SK-N-SH treated with all-trans-retinoic acid at 6 μM for 48 hours (cell line): ENCODE measurements around the gene COMMD3.

ENCODE experiments used
- ATAC-seq: fragments of 200-7000 bp; cut with Tn5 transposase; 3 replicates; pipeline ENCODE4 v1.9.1; 2020; ENCODE audit warnings: mild to moderate bottlenecking, moderate library complexity
- BACH2 ChIP-seq: fragments of 250-450 bp; sonication (Bioruptor Pico); IDR thresholded peaks from 2 replicates; pipeline ENCODE4 v1.9.0; 2021; ENCODE audit warnings: mild to moderate bottlenecking, borderline replicate concordance
- TOX ChIP-seq: fragments of 250-450 bp; sonication (Bioruptor Pico); IDR thresholded peaks from 2 replicates; pipeline ENCODE4 v1.8.0; 2021; ENCODE audit warnings: mild to moderate bottlenecking, moderate library complexity, borderline replicate concordance
- ZC3H10 ChIP-seq: fragments of 250-450 bp; sonication (Bioruptor Pico); IDR thresholded peaks from 2 replicates; pipeline ENCODE4 v1.5.1; 2021; ENCODE audit warnings: mild to moderate bottlenecking, moderate library complexity
- ZFP3 ChIP-seq: fragments of 250-450 bp; sonication (Bioruptor Pico); IDR thresholded peaks from 2 replicates; pipeline ENCODE4 v1.5.0; 2020; ENCODE audit warnings: mild to moderate bottlenecking, moderate library complexity
- ZNF70 ChIP-seq: fragments of 450-650 bp; formaldehyde crosslinking; IDR thresholded peaks from 2 replicates; pipeline ENCODE4 v1.5.0; 2020; ENCODE audit warnings: mild to moderate bottlenecking, moderate library complexity
- TF ChIP-seq, protein P1 (sequence below): fragments of 250-450 bp; sonication (Bioruptor Pico); IDR thresholded peaks from 2 replicates; pipeline ENCODE4 v1.5.0; 2020; ENCODE audit warnings: mild to moderate bottlenecking, moderate library complexity
- TF ChIP-seq, protein P2 (sequence below): fragments of 250-450 bp; sonication (Bioruptor Pico); IDR thresholded peaks from 2 replicates; pipeline ENCODE4 v1.8.0; 2020; ENCODE audit warnings: mild to moderate bottlenecking, moderate library complexity, borderline replicate concordance

COMMD3 gene

DNA sequence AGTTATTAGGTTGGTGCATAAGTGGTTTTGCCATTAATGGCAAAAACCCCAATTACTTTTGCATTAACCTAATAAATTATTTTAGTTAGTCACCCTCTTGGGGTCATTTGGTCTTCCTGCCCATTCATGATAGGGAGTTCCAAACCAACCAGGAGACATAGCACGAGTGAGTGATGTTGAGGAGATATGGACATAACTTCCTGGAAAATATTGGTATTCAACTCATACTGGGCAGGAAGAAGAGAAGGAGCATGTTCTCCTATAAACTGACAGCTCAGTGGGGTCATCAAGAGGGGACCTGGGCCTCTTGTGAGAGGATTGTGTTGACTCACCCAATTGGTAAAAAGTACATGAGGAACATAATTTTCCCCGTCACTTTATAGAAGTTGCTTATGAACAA lies 52.8 kb downstream of the COMMD3 start:
- no peak for ATAC-seq
- TF ChIP-seq ZFP3 (CRISPR knock-in tag) = no peak

DNA sequence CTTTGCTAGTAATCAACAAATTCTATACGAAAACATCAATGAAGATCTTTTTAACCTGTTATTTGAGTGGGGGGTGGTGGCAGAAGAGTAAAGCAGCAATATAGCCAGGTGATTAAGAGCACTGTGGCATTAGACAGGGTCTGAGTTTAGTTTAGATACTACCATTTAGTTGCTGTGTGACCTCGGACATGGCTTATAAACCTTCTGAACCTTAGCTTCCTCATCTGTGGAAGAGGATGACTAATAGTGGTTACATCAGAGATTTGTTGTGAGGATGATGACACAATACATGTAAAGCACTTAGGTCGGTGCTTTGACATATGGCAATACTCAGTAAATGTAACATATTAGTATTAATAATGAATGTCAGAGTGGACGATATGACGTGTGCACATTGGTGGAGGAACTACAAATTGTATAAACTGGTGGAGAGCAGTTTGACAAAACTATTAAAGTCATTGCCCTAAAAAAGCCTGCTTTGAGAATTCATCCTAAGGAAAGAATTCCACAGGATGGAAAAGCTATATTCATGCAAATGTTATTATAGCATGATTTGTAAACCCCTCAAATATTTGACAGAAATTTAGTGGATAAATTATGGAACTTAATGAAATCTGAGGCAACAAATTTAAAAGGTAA lies 53.4 kb downstream of the COMMD3 start:
- no peak for ATAC-seq

More for the DNA sequence above, 53.4 kb downstream of the COMMD3 start:
- TF ChIP-seq ZFP3 (CRISPR knock-in tag) (no peak), ZC3H10 (CRISPR knock-in tag) (no peak), BACH2 (CRISPR knock-in tag) (no peak), ZNF70 (CRISPR knock-in tag) (no peak), TOX (CRISPR knock-in tag) (no peak)
- TF ChIP-seq, protein P1, sequence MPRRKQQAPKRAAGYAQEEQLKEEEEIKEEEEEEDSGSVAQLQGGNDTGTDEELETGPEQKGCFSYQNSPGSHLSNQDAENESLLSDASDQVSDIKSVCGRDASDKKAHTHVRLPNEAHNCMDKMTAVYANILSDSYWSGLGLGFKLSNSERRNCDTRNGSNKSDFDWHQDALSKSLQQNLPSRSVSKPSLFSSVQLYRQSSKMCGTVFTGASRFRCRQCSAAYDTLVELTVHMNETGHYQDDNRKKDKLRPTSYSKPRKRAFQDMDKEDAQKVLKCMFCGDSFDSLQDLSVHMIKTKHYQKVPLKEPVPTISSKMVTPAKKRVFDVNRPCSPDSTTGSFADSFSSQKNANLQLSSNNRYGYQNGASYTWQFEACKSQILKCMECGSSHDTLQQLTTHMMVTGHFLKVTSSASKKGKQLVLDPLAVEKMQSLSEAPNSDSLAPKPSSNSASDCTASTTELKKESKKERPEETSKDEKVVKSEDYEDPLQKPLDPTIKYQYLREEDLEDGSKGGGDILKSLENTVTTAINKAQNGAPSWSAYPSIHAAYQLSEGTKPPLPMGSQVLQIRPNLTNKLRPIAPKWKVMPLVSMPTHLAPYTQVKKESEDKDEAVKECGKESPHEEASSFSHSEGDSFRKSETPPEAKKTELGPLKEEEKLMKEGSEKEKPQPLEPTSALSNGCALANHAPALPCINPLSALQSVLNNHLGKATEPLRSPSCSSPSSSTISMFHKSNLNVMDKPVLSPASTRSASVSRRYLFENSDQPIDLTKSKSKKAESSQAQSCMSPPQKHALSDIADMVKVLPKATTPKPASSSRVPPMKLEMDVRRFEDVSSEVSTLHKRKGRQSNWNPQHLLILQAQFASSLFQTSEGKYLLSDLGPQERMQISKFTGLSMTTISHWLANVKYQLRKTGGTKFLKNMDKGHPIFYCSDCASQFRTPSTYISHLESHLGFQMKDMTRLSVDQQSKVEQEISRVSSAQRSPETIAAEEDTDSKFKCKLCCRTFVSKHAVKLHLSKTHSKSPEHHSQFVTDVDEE (CRISPR knock-in tag) = no peak
- TF ChIP-seq, protein P2, sequence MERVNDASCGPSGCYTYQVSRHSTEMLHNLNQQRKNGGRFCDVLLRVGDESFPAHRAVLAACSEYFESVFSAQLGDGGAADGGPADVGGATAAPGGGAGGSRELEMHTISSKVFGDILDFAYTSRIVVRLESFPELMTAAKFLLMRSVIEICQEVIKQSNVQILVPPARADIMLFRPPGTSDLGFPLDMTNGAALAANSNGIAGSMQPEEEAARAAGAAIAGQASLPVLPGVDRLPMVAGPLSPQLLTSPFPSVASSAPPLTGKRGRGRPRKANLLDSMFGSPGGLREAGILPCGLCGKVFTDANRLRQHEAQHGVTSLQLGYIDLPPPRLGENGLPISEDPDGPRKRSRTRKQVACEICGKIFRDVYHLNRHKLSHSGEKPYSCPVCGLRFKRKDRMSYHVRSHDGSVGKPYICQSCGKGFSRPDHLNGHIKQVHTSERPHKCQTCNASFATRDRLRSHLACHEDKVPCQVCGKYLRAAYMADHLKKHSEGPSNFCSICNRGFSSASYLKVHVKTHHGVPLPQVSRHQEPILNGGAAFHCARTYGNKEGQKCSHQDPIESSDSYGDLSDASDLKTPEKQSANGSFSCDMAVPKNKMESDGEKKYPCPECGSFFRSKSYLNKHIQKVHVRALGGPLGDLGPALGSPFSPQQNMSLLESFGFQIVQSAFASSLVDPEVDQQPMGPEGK (CRISPR knock-in tag) = no peak
